NB4 (cell line): ENCODE measurements around the gene NBPF3.

Experiments used
- CTCF ChIP-seq: IDR thresholded peaks from one replicate; pipeline ENCODE4 v1.5.1; 2012; ENCODE audit warnings: low read depth, low read length
- MAX ChIP-seq: IDR thresholded peaks from 2 replicates; pipeline ENCODE4 v1.6.1; 2011; ENCODE audit warnings: low read depth, low read length
- MYC ChIP-seq: IDR thresholded peaks from 2 replicates; pipeline ENCODE4 v1.6.1; 2011; ENCODE audit warnings: low read depth, low read length
- POLR2A ChIP-seq: IDR thresholded peaks from 2 replicates; pipeline ENCODE4 v1.6.1; 2011; ENCODE audit warnings: mild to moderate bottlenecking; ENCODE audit not compliant: insufficient read length; ENCODE audit errors: extremely low read depth

GRCh38 chr1:21472861-21473260, 32.9 kb downstream of the NBPF3 start:
- TF ChIP-seq CTCF (no peak), POLR2A (no peak), MYC (no peak), MAX (no peak)
